ENCODE results near the gene GAL3ST2.
"Not testable (repeated sequence)": the region's sequence is repeated elsewhere in the genome, so short reads cannot be mapped to it uniquely, and the experiment has no call there.

GAL3ST2 gene

GRCh38 chr2:241768850-241769249, 7.8 kb upstream of the GAL3ST2 start:
- DNase-seq (ENCODE audit: low spot score) = no peak

DNA sequence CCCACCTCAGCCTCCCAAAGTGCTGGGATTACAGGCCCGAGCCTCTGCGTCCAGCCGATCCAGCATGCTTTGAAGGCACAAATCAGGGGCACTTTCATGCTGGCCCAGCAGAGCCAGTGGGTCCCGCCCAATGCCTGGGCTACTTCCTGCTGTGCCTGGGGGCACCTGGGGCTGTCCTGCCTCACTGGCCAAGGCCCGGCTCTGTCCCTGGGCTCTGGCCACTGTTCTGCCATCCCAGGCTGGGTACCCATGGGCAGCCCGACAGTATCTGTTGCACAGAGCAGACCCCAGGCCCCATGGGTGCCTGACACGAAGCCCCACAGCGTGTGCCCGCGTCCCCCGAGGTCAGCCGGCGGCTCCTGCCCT, 6.8 kb upstream of the GAL3ST2 start:
- no peak for DNase-seq (ENCODE audit: low spot score)

DNA sequence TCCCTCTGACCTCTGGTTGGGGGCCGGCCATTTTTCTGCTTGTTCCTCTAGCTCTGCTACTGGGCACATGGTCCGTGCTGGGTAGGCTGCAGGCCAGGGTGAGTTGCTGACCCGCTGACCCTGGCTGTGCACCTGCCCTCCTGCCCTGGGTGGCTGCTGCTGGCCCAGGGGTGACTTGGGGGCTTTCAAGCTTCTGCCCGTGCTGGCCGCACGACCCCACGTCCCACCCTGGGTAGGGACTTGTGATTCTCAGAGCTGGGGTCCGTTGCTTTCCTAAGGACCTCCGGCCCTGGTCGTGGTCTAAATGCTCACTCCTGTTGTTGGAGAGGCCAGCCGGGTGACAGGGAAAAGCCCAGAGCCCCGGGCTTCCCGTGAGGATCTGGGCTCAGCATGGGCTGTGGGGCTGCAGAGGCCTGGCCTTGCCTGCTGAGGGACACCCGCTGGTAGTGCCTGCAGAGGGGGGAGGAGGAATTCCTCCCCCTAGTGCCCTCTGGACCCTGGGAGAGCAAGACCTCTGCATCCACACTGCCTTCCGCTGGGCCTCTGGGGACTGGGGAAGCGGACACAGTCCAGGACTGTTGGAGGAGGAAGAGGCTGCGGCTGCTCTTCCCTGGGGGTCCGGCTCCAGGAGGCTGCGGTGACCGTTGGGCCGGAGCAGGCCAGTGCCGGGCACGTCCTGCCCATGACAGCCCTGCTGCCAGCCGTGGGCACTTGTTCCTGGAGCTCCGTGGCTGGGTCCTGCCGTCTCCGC, 6.3 kb upstream of the GAL3ST2 start:
- DNase-seq (ENCODE audit: low spot score) = no peak

DNA sequence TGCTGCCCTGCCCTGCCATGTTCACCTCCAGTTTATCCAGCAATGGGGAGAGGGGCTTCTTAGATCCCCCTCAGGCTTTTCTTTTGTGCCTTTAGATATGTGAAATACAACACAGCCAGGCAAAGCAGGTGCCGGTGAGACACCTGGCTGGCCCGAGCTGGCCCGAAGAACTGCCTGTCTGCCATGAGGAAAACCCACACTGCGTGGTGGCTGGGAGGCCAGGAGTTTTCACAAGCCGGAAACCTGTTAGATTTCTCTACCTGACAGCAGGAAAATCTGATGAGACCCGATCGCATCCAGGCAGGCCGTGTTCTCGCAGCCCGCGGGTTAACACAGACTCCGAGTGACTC, 5.7 kb upstream of the GAL3ST2 start:
- no peak for DNase-seq (ENCODE audit: low spot score)

- DNase-seq (ENCODE audit: low spot score) = peak; percentile 29
These were observed 5.1 kb upstream of the GAL3ST2 start for GRCh38 chr2:241771286-241772062.

GRCh38 chr2:241772063-241772499, 4.5 kb upstream of the GAL3ST2 start:
- DNase-seq (ENCODE audit: low spot score) = no peak

GRCh38 chr2:241773511-241774418, 2.9 kb upstream of the GAL3ST2 start:
- DNase-seq (ENCODE audit: low spot score) = no peak

GRCh38 chr2:241774419-241775222, 2.0 kb upstream of the GAL3ST2 start:
- peak; percentile 90 for DNase-seq (ENCODE audit: low spot score)

DNA sequence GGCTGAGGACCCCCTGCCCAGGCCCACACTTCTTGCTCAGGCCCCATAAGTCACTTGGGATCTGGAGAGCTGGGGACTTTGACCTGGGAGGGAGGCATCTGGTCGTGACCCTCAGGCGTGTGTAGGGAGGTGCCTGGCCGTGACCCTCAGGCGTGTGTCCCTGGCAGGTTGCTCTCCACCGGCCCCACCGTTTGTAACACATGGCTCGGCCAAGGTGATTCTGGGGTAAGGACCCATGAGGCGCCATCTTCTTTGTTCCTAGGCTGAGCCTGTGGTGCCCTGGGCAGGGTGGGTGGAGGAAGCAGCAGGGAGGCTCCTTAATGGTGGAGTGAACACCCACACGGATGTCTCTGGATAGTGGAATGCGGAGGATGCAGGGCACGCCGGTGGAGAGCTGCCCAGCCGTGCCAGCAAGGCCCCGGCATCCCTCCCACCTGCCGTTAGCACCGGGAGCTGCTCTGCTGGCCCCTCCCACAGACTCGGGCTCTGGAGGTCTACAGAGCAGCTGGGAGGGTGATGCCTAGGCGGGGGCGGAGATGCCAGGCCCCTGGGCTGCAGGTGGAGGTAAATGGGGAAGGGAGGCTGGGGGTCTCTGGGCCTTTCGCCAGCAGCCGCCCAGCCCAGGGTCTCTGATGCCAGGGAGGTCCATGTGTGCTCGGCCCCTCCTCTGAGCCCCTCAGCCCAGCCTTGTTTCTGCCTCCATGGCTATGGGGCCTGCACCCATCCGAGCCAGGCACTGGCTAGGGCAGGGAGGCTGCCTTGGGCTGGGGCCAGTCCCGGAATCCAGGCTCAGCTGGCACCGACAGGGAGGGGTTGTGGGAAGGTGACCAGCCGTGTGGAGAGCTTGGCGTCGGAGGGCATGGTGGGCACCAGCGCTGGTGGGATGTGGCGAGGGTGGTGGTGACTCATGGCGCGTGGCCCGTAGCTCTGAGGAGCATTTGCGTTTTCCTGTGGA, 1.1 kb upstream of the GAL3ST2 start:
- no peak for DNase-seq (ENCODE audit: low spot score)

DNA sequence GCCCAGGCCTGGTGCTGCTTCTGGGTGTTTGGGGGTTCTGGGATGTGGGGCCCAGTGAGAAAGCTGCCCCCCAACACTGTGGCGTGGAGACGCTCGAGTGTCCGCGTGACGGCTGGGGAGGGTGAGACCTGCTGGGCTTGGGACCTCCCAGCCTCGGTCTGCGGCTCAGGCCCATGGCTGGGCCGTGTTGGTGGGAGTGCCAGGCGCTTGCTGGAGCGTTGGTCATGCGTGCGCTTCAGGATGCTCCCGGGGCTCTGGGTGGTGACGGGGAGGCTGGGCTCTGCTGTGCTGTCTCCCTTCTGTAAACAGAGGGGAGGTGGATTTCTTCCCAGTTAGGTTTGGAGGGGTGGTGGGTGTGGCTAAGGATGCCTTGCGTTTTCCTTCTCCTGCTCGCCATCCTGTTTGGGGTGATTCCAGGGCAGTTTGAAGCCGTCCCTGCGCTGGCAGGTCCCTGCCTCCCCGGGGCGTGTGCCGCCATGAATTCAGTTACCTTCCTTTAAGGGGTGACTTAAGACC, 606 bp downstream of the GAL3ST2 start:
- no peak for DNase-seq (ENCODE audit: low spot score)

DNA sequence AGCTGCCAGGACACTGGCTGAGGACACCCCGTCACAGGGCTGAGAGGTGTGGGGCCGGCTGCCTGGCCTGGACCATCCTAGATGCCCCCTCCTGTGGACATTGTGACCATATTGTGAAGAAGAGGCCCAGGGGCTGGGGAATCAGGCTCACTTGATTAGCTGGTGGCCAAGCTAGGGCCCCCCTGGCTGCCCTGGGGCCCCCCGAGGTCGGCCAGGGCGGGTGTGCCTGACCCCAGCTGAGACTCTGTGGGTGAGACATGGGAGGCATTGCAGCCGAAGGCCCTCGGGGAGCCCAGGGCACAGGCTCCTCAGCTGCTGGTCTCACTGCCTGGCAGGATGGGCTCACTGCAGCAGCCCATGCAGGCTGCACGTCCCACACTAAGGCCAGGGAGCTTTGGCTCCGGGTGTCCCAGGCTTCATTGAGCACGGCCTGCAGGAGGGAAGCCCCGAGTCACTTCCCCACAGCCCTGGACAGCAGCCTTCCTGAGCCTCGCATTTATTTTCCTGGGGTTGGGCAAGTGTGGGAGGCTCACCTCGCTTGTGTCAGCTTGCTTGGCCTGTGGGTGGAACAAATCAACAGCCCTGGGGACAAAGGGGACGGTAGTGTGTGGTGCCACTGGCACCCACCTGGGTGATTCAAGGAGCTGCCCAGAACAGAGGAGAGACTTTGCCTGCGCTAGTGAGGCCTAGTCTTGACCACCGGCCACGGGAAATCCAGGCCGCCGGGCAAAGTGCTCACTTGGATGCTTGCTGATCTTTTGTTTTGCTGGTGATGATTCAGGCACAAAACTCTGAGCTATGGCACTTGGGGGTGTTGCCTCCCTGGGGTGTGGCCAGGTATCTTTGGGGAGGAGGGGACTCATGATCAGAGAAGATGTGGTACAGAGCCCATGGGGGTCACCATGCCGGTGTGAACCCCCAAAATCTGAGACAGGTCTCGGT, 1.3 kb downstream of the GAL3ST2 start:
- DNase-seq (ENCODE audit: low spot score) = no peak

DNA sequence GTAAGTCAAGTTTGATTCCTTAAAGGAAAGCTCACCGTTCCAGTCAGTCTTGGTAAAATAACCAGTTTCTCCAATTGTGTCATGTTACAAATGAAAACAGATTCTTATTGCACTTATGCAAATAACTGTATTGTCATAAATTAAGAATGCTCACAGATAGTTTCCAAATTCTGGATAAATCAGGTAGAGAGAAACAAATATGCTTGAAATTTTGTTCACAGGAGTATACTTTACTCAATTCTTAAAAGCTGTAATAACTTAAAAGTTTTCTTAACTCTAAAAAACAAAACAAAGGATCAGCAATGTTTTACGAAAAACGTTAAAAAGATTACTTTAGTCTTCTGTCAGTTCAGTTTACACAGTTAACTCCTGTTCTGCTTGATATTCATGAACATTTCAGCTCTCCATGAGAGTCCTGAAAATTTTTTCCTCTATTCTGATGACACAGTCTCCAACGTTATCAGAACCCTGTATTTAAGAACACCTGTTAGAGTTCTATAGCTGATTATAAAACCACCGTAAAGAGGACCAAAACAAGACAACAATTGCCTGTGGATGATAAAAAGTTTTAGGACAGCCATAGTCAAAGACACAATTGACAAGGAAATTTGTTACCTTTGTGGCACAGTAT, 4.4 kb downstream of the GAL3ST2 start:
- DNase-seq (ENCODE audit: low spot score) = no peak

DNA sequence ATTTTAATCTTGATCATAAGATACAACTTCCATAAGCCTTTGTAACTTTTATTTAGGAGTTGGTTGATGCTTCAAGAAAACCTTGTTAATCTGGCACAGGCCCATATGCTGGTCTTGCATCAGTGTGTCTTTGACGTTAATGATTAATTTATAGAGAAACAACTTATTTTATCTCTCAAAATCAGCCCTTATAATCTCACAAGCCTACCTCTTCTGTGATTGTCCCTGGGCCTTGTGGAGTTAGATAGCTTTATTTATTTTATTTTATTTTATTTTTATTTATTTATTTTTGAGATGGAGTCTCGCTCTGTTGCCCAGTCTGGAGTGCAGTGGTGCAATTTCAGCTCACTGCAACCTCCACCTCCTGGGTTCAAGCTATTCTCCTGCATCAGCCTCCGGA, 5.4 kb downstream of the GAL3ST2 start:
- not testable (repeated sequence) for DNase-seq (ENCODE audit: low spot score)

DNA sequence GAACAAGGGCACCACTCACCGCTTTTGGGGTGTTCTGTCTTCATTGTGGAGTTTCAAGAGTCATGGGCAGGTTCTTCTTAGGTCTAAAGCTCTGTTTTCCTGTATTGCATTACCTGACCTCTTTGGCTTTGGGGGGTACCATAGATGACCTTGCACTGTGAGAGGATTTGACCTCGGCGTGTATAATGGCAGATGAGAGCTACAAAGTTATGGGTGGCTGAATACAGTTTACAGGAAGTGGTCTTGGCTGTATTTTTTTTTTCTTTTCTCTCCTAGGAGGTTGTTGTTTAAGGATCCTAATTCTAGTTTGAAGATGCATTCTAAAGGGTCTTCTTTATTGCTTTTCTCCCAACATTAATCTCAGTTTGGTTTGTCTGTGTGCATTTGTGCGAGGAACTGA, 11.5 kb downstream of the GAL3ST2 start:
- no peak for DNase-seq (ENCODE audit: low spot score)

GRCh38 chr2:241788572-241788971, 11.9 kb downstream of the GAL3ST2 start:
- no peak for DNase-seq (ENCODE audit: low spot score)

DNA sequence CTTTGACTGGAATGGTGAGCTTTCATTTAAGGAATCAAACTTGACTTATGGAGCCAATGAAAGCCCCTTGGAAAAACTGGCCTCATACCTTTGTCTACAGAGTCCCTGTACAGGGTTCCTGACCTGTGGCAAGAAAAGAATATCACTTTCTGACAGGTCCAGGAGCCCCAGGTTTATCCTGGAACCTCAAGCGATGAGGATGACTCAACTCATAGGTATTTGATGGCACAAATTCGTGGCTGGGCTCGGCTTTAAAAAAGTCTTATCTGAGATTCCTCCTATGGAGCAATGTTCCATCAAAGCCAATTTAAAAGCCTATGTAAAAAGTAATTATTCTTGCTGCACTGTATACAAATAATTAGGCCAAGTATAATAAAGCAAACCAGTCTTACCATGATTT, 14.8 kb downstream of the GAL3ST2 start:
- not testable (repeated sequence) for DNase-seq (ENCODE audit: low spot score)

GRCh38 chr2:241793385-241793784, 16.8 kb downstream of the GAL3ST2 start:
- DNase-seq (ENCODE audit: low spot score) = no peak

DNA sequence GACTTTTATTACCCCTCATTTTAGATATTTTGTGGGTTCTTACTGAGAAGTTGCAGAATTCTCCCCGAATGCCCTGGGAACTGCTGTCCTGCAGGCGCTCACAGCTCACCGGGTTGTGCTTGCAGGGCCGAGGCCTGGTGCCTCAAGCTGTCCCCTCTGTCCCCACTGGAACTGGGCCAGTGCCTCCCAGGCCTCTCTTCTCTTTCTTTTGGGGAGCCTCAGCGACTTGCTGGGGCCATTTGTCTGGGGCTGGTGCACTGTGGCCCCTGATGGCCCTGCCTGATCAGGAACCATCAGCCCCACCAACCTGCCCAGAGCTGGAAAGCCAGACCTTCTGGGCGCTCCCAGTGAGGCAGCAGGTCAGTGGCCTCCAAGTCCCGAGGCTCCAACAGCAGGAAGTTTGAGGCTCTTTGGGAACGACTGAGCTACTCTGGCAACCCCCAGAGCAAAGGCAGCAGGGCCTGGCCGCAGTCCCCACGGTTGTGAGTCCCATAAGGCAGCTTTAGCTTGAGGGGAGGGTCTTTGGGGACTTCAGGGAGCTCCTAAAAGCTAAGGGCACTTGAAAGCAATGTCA, 17.7 kb downstream of the GAL3ST2 start:
- no peak for DNase-seq (ENCODE audit: low spot score)
